Stomach (tissue), 4 donors: Measurements from ENCODE around the gene RFX3.

ENCODE experiments used
- CTCF ChIP-seq, 7 experiments: fragments of 450-650 bp in 4 of 7; fragments of 200-600 bp in 3 of 7; sonication (generic) in 3 of 7; IDR thresholded peaks; one replicate each; pipeline ENCODE4 v1.5.1; 2016 to 2019; ENCODE audit warnings: antibody characterized with exemption in 7 of 7, control low read depth in 2 of 7, mild to moderate bottlenecking in 1 of 7
- EP300 ChIP-seq: sonication (generic); formaldehyde crosslinking; IDR thresholded peaks from one replicate; pipeline ENCODE4 v1.6.1; 2017; ENCODE audit warnings: antibody characterized with exemption
- POLR2A ChIP-seq, 4 donors: fragments of 450-650 bp; IDR thresholded peaks; one replicate each; pipeline ENCODE4 v1.6.1; 2016; ENCODE audit warnings: antibody characterized with exemption in 4 of 4, control low read depth in 2 of 4, mild to moderate bottlenecking in 1 of 4, moderate library complexity in 1 of 4
- POLR2AphosphoS5 ChIP-seq, 3 donors: sonication (generic); formaldehyde crosslinking; IDR thresholded peaks; one replicate each; pipeline ENCODE4 v1.6.1; 2016; ENCODE audit warnings: antibody characterized with exemption in 3 of 3

GRCh38 chr9:3170819-3171218, 355.0 kb downstream of the RFX3 start:
- TF ChIP-seq POLR2A (IDR thresholded peaks at IDR 0.05): no peak
- no peak for TF ChIP-seq CTCF (IDR thresholded peaks at IDR 0.05)
- TF ChIP-seq POLR2AphosphoS5 (IDR thresholded peaks at IDR 0.05): no peak
- no peak for TF ChIP-seq EP300
